NCI-H1105 treated with DMSO at 0.1 percent for 48 hours (cell line): Measurements from ENCODE around the gene ZNF248.
"Not testable (repeated sequence)": the region's sequence is repeated elsewhere in the genome, so short reads cannot be mapped to it uniquely, and the experiment has no call there.

Experiments
- DNase-seq: peaks from one replicate; lab custom pipeline; 2025; lab: John Stamatoyannopoulos, UW

Gene ZNF248

DNA sequence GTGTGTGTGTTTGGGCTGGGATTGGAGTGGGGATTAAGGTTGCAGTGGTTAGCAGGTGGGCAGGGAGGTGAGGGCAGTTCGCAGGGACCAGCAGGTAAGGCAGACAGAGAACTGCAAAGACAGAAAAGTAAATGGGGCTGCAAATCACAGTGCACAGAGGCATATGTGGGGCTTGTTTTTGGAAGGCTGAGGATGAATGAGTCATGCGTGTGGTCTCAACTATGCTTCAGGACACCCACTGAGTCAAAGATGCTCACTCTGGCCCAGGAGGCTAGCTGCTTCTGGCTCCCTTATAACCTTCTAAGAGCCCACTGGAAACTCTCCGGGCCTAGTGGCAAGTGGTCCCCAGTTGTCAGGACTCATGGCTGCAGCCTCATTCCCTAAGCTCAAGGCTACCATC lies 118.2 kb downstream of the ZNF248 start:
- no peak for DNase-seq

DNA sequence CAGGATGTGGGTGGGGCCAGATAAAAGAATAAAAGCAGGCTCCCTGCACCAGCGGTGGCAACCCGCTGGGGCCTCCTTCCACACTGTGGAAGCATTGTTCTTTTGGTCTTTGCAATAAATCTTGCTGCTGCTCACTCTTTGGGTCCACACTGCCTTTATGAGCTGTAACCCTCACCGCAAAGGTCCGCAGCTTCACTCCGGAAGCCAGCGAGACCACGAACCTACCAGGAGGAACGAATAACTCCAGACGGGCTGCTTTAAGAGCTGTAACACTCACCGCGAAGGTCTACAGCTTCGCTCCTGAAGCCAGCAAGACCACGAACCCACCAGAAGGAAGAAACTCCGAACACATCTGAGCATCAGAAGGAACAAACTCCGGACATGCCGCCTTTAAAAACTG lies 119.2 kb downstream of the ZNF248 start:
- DNase-seq: not testable (repeated sequence)

- DNase-seq: no peak
These were observed 120.1 kb downstream of the ZNF248 start for GRCh38 chr10:37737336-37737735.

- no peak for DNase-seq
These were observed 121.3 kb downstream of the ZNF248 start for GRCh38 chr10:37736120-37736519.

- no peak for DNase-seq
These were observed 122.4 kb downstream of the ZNF248 start for GRCh38 chr10:37734971-37735370.
